HL-60 (cell line): ENCODE data around the gene CSK.

Source experiments
- CTCF ChIP-seq: IDR thresholded peaks from one replicate; pipeline ENCODE4 v1.5.1; 2011; ENCODE audit warnings: low read length, control low read depth, inconsistent platforms; ENCODE audit not compliant: insufficient read depth
- POLR2AphosphoS5 ChIP-seq: IDR thresholded peaks from 2 replicates; pipeline ENCODE4 v1.6.1; 2012; ENCODE audit warnings: low read depth
- REST ChIP-seq: IDR thresholded peaks from 2 replicates; pipeline ENCODE4 v1.6.1; 2012; ENCODE audit warnings: low read depth; ENCODE audit not compliant: insufficient replicate concordance

GRCh38 chr15:74752531-74752930 lies 29.3 kb upstream of the CSK start:
- no peak for TF ChIP-seq CTCF
- no peak for TF ChIP-seq POLR2AphosphoS5
- TF ChIP-seq REST = no peak
